HepG2 (cell line): Measurements from ENCODE around the gene ZCCHC7. TPM values are rescaled to one million over a fixed set of nuclear protein-coding genes. Genes with fewer than 3 reads are reported as not detected.

Source experiments
- DNMT1 ChIP-seq: sonication (generic); formaldehyde crosslinking; IDR thresholded peaks from 2 replicates; pipeline ENCODE4 v1.5.1; 2020; ENCODE audit warnings: mild to moderate bottlenecking, missing genetic modification reagents
- ESRRA ChIP-seq: sonication (generic); formaldehyde crosslinking; IDR thresholded peaks from 2 replicates; pipeline ENCODE4 v1.5.1; 2020; ENCODE audit warnings: mild to moderate bottlenecking, low read depth, missing genetic modification reagents
- HCFC1 ChIP-seq: fragments of 150-350 bp; IDR thresholded peaks from 2 replicates; pipeline ENCODE4 v1.6.1; 2014; ENCODE audit warnings: low read depth, low read length
- IKZF4 ChIP-seq: sonication (generic); formaldehyde crosslinking; IDR thresholded peaks from 2 replicates; pipeline ENCODE4 v1.5.1; 2020; ENCODE audit warnings: borderline replicate concordance, mild to moderate bottlenecking, low read depth, missing genetic modification reagents; ENCODE audit errors: not compliant biosample characterization
- IKZF5 ChIP-seq: IDR thresholded peaks from 2 replicates; pipeline ENCODE4 v1.6.1; 2018; ENCODE audit warnings: missing genetic modification reagents, mild to moderate bottlenecking, missing compliant biosample characterization
- KDM3A ChIP-seq: IDR thresholded peaks from 2 replicates; pipeline ENCODE4 v1.6.1; 2018; ENCODE audit warnings: low read depth, missing compliant biosample characterization
- LCORL ChIP-seq, 2 experiments: fragments of 450-650 bp in 1 of 2; sonication (generic) in 1 of 2; formaldehyde crosslinking in 1 of 2; IDR thresholded peaks; 2 replicates each; pipeline versions ENCODE4 v1.5.0 to v1.6.1; 2017 to 2020; ENCODE audit warnings: antibody characterized with exemption in 1 of 2, missing genetic modification reagents in 1 of 2
- PAX8 ChIP-seq: sonication (generic); formaldehyde crosslinking; IDR thresholded peaks from 2 replicates; pipeline ENCODE4 v1.8.0; 2022; ENCODE audit warnings: mild to moderate bottlenecking, missing genetic modification reagents, borderline replicate concordance
- SCMH1 ChIP-seq: sonication (generic); formaldehyde crosslinking; IDR thresholded peaks from 2 replicates; pipeline ENCODE4 v1.9.0; 2021; ENCODE audit warnings: missing genetic modification reagents, mild to moderate bottlenecking, borderline replicate concordance
- SOX5 ChIP-seq: IDR thresholded peaks from 2 replicates; pipeline ENCODE4 v1.6.1; 2016; ENCODE audit warnings: borderline replicate concordance
- TAF1 ChIP-seq: sonication (generic); formaldehyde crosslinking; IDR thresholded peaks from 2 replicates; pipeline ENCODE4 v1.4.0; 2020; ENCODE audit warnings: missing genetic modification reagents
- TBL1XR1 ChIP-seq: fragments of 150-350 bp; IDR thresholded peaks from 2 replicates; pipeline ENCODE4 v1.6.1; 2014; ENCODE audit warnings: borderline replicate concordance, low read length; ENCODE audit not compliant: partially characterized antibody
- TFDP1 ChIP-seq: IDR thresholded peaks from 2 replicates; pipeline ENCODE4 v1.6.1; 2016; ENCODE audit warnings: missing compliant biosample characterization, missing genetic modification reagents, borderline replicate concordance
- U2AF2 ChIP-seq: fragments of 200-400 bp; formaldehyde crosslinking; IDR thresholded peaks from 2 replicates; pipeline ENCODE4 v1.6.1; 2017; ENCODE audit warnings: low read depth, mild to moderate bottlenecking, low read length
- USF2 ChIP-seq, 2 experiments: sonication (generic) in 1 of 2; formaldehyde crosslinking in 1 of 2; IDR thresholded peaks; 2 replicates each; pipeline versions ENCODE4 v1.5.1 to v1.6.1; 2011 to 2020; ENCODE audit warnings: borderline replicate concordance in 1 of 2, low read depth in 1 of 2, low read length in 1 of 2, mild to moderate bottlenecking in 1 of 2, missing genetic modification reagents in 1 of 2, moderate library complexity in 1 of 2
- ZNF276 ChIP-seq: sonication (generic); formaldehyde crosslinking; IDR thresholded peaks from 2 replicates; pipeline ENCODE4 v1.4.0; 2020; ENCODE audit warnings: mild to moderate bottlenecking, low read depth, missing genetic modification reagents
- ZNF451 ChIP-seq: sonication (generic); formaldehyde crosslinking; IDR thresholded peaks from 2 replicates; pipeline ENCODE4 v1.5.0; 2020; ENCODE audit warnings: mild to moderate bottlenecking, missing genetic modification reagents
- ZNF580 ChIP-seq: IDR thresholded peaks from 2 replicates; pipeline ENCODE4 v1.6.1; 2016; ENCODE audit warnings: low read depth, borderline replicate concordance
- ZNF660 ChIP-seq: sonication (generic); formaldehyde crosslinking; IDR thresholded peaks from 2 replicates; pipeline ENCODE4 v1.5.1; 2020; ENCODE audit warnings: mild to moderate bottlenecking, low read depth, missing genetic modification reagents, borderline replicate concordance
- ZNF784 ChIP-seq: sonication (generic); formaldehyde crosslinking; IDR thresholded peaks from 2 replicates; pipeline ENCODE4 v1.5.1; 2020; ENCODE audit warnings: missing genetic modification reagents, mild to moderate bottlenecking, borderline replicate concordance
- polyA plus RNA-seq, 8 experiments: library from polyadenylated mRNA; depleted of rRNA in 3 of 8; stranded (reverse) in 7 of 8; unstranded in 1 of 8; fragments of >200 nt; fragmentation: Illumina TruSeq in 4 of 8; extraction: Trizol in 4 of 8; gene quantifications; 2 replicates each; pipeline versions ENCODE4 v1.2.1 to v1.2.3, GENCODE V29; 2011 to 2016; ENCODE audit warnings: low read depth in 4 of 8, missing spikeins in 1 of 8, mixed read lengths in 1 of 8; ENCODE audit not compliant: insufficient read depth in 1 of 8
- total RNA-seq, 5 experiments: library from RNA; depleted of rRNA; stranded (reverse); fragments of >200 nt; fragmentation: Illumina TruSeq; extraction: Trizol; gene quantifications; 2 replicates each; pipeline ENCODE4 v1.2.3, GENCODE V29; 2016; ENCODE audit warnings: low read depth in 1 of 5

Gene ZCCHC7
- total and polyA plus RNA-seq, 2 of the 13 experiments (the other 11 are each of a cell fraction or from before 2014, with no cell fraction given), result 13.6 to 19.3 TPM

GRCh38 chr9:37381094-37381741, 260.8 kb downstream of the ZCCHC7 start (continued):
- TF ChIP-seq USF2 (IDR thresholded peaks at IDR 0.05; ENCODE audit: low read depth, low read length) (no peak), USF2 (CRISPR knock-in tag; IDR thresholded peaks at IDR 0.05; ENCODE audit: borderline replicate concordance) (no peak), ESRRA (0 out of 2 replicates have a peak, but pooled peaks have one; percentile 59), KDM3A (CRISPR knock-in tag) (0 out of 2 replicates have a peak, but pooled peaks have one; percentile 27), ZNF451 (peak; percentile 60; the same call in 1 of the 2 replicates), DNMT1 (peak; percentile 79; the same call in 1 of the 2 replicates), IKZF4 (CRISPR knock-in tag) (peak; percentile 62), ZNF660 (CRISPR knock-in tag) (no peak), ZNF580 (CRISPR knock-in tag) (peak; percentile 58; the same call in 1 of the 2 replicates), LCORL (IDR thresholded peaks at IDR 0.05) (no peak), LCORL (CRISPR knock-in tag; IDR thresholded peaks at IDR 0.05) (peak; percentile 50; the same call in 1 of the 2 replicates), U2AF2 (no peak), SOX5 (CRISPR knock-in tag) (peak; percentile 64), TAF1 (CRISPR knock-in tag) (no peak), SCMH1 (no peak), ZNF784 (0 out of 2 replicates have a peak, but pooled peaks have one; percentile 57), TFDP1 (peak; percentile 77; the same call in 1 of the 2 replicates), PAX8 (CRISPR knock-in tag) (no peak), ZNF276 (CRISPR knock-in tag) (no peak; the same call in 1 of the 2 replicates), TBL1XR1 (no peak), HCFC1 (no peak), IKZF5 (peak; percentile 59; the same call in 1 of the 2 replicates)
